ENCODE measurements around the gene GRIA1.

GRIA1 gene

GRCh38 chr5:153659039-153659736 lies 168.7 kb downstream of the GRIA1 start:
- DNase-seq (ENCODE audit: low read depth): no peak

DNA sequence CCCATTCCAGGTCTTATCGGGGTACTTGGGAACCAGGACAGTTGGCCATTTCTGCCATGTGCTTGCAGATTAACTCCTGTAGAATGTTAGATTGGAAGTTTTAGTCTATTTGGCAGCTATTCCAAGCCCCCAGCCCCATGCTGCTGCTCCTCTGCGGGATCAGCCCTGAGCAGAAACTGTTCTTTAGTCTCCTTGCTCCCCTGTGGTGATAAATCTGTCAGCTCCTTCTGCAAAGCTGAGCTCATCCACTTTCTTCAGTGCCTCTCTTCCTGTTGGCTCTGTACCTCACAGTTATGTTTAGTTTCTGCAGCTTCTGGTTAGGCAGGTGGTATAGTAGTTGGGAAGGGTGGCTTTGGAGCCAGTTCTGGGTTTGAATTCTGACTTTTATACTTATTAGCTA lies 170.4 kb downstream of the GRIA1 start:
- DNase-seq (ENCODE audit: low read depth): no peak

- no peak for DNase-seq (ENCODE audit: low read depth)
These were observed 171.4 kb downstream of the GRIA1 start for GRCh38 chr5:153661897-153662296.

DNA sequence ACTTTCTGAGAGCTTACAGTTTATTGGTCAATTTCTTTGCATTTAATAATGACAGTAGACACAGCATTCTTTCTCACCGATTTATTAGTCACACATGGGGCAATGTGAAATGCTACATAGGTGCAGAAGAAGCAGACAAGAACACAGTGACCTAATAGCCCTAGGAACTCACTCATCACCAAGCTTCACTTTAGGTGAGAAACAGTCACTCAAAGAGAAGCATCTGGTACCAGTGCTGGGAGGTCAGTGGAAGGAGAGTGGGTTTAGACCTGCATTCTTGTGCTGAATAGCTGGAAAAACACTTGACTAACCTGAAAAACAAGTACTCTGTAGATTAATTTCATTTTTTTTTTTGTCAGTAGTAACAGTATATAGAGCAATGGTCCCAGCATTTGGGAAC lies 179.6 kb downstream of the GRIA1 start:
- no peak for DNase-seq (ENCODE audit: low read depth)

GRCh38 chr5:153671653-153672346 lies 181.3 kb downstream of the GRIA1 start:
- no peak for DNase-seq (ENCODE audit: low read depth)

DNA sequence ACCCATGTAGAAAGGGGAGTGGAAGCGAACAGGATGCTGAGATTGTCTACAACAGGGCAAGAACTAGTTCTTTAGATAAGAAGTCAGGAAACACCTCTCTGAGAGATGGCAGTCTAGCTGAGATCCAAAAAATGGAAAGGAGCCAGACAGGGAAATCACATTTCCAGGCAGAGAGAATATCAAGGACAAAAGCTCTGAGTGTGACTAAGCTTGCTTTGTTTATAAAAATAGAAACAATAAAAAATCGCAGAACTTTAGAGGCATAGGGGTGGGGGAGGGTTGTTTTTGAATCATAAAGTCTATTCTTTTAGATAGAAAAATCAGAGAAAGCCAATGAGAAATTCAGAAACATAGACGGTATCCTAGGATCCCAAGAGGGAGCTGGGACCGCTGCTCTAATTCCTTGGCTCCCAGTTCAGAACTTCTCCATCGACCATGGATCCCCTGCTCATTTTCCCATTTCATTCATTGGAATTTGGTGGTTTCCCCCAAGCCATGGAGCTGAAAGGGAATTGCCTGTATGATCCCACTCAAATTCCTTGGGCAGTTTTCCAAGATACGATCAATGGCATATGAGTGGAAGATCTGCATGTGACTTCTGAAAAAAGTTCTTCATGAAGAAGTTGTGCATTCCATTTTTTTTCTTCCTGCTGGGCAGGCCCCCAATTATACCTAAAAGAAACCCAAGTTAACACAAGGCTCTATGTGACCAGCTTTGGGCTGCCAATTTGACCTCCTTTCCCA lies 182.0 kb downstream of the GRIA1 start:
- no peak for DNase-seq (ENCODE audit: low read depth)

DNA sequence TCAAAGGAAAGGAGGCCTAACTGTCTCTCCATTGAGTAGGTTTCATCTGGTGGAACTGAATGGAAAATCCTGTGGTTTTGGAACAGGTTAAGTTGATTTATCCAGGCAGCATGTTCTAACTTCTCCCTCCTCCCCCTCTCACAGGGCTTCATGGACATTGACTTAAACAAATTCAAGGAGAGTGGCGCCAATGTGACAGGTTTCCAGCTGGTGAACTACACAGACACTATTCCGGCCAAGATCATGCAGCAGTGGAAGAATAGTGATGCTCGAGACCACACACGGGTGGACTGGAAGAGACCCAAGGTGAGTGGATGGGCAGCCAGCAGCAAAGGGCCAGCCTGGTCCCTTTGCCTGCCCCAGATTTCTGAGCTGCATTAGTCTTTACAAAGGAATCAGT lies 183.9 kb downstream of the GRIA1 start:
- no peak for DNase-seq (ENCODE audit: low read depth)

DNA sequence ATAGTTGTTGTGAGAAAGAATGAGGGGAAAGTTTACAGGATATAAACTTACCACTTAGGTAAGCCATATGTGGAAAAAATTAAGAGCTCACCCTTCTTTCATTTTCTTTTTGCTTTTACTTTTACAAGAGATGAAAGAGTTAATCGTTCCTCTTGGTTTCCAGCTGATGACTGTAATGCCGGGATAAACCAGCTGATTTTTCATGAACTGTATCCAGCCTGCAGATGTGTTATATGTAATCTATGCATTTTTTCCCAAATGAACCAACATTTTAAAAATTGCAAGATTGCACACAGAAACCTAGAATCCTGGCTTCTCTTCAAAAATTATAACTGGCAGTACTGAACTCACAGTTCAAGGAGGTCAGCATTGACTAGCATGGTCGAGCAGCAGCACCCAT lies 185.9 kb downstream of the GRIA1 start:
- DNase-seq (ENCODE audit: low read depth): no peak

- no peak for DNase-seq (ENCODE audit: low read depth)
These were observed 186.4 kb downstream of the GRIA1 start for GRCh38 chr5:153676821-153677220.

DNA sequence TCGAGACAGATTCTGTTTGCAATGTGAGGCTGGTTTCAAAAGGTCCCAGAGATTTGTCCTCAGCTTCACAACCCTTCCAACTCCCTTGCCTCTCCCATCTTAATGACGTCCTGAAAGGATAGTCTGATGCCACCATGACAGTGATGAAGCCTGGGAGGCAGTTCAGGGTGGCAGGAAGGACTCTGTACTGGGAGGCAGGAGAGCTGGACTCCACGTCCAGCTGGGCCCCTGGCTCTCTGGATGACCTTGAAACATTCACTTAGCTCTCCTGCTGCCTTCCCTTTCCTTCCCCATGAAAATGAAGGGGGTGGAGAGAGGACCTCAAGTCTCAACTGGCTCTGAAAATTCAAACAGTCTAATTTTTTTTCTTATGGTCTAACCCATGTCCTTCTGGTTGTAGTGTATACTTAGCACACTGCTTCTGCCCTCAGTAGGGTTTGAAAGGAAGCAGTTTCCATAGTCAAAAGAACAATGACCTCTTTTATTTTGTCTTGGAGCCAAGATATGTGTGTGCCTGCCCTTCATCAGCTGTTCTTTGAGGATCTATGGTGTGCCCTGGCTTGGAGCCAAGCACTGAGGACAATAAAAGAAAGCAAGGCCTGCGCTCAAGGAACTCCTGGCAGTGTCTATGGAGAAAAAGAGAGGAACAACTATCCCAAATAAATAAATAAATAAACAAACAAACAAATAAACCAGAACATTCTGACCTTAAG lies 188.3 kb downstream of the GRIA1 start:
- no peak for DNase-seq (ENCODE audit: low read depth)

DNA sequence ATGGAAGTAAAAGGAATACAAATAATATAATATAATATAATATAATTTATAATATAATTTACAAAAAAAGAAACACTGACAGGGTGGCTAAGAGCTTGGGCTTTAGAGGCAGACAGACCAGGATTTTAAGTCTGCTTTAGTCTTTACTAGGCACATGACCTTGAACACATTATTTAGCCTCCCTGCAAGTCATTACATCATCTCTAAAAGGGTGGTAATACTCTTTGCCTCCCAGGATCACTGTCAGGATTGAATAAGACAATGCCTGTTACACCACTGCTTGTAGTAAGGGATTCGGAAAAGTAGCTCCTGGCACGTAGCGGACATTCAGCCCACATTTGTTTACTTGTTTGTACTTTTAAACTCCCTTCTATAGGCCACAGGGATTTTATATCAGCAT lies 199.8 kb downstream of the GRIA1 start:
- no peak for DNase-seq (ENCODE audit: low read depth)

DNA sequence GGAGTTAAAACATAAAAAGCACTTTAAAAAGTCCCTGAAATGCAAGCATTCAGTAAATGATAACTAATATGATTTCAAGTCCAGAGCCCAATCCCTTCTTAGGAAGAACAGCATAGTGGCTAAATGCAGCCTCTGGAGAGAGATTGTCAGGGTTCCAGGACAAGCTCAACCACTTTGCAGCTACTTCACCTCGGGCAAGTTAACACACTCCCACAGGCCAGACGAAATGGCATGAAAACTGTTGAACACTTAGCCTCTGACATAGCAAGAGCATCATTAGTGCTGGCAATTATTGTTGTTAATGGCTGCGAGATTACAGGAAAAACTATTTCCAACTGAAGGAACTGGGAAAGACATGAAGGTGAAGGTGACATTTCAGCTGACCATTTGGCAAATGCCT lies 205.8 kb downstream of the GRIA1 start:
- no peak for DNase-seq (ENCODE audit: low read depth)

GRCh38 chr5:153699035-153699434 lies 208.6 kb downstream of the GRIA1 start:
- no peak for DNase-seq (ENCODE audit: low read depth)

DNA sequence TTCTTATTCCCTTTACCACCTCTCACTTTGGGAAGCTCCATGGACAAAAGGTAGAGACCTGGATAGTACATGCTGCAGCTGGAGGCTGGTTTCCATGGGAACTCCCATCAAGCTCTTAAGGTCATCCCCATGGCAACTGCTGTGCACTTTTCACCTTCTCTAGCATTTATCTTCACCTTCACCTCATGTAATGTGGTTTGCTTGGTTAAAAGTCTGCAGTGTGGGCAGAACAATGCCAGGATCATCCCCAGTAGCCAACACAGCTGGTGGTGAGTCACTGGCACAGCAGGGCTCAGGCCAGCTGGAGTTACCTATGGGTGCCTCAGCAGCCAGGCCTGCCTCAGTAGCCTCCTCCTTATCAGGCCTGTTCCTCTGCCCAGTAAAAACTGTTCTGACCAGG lies 210.5 kb downstream of the GRIA1 start:
- no peak for DNase-seq (ENCODE audit: low read depth)

- no peak for DNase-seq (ENCODE audit: low read depth)
These were observed 211.8 kb downstream of the GRIA1 start for GRCh38 chr5:153702265-153702664.

DNA sequence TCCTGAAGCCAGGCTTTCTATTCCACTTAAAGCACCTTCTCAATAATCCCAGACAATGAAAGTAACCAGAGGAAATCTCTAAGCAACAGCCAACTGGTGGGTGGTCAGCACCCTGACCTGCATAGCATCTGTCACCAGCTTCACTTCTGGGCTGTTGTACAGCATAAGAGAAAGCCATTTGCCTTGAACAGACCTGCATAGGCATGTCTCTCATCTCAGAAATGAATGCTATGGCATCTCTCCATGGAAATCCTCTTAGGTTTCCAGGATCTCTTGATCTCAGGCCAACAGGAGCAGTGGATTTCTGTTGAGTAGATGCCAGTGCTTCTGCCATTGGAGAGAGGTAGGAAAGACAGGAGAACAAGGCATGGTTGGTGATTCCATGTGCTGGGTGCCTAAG lies 213.6 kb downstream of the GRIA1 start:
- DNase-seq (ENCODE audit: low read depth): no peak

DNA sequence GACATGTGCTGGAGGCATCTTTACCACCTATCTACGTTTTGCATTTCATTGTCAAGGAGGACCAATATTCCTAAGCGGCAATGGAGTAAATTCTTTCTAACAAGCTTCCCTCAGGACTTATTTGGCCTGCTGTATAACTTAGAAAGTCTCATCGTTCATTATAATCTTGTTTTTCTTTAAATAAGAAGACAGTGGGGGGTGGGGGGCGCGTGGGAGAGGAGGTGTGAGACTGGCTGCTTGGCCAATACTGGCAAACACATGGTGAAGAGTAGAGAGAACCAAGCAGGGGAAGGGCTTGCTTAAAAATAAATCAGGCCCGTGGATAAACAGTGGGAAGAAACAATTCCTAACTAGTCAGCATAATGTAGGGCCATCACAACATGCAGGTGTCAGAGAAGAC lies 217.2 kb downstream of the GRIA1 start:
- no peak for DNase-seq (ENCODE audit: low read depth)

GRCh38 chr5:153711755-153712154 lies 221.3 kb downstream of the GRIA1 start:
- DNase-seq (ENCODE audit: low read depth): no peak

DNA sequence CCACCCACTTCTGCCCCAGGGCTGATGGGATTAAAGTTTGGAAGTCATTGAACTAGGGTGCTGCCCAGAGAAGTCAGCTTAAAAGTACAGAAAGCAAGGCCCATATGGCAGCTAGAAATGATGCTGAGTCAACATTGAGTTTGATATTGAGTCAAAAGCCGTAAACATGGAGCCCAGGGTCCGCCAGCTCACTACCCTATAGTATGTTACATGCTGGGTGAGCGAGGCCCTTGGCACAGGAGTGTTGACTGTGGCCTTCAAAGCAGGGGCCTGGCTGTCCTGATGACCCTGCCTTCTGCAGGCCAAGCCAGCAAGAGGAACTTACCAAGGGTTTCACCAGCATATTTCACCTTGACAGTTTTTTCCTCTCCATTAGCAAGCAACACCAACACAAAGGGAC lies 222.5 kb downstream of the GRIA1 start:
- DNase-seq (ENCODE audit: low read depth): no peak

DNA sequence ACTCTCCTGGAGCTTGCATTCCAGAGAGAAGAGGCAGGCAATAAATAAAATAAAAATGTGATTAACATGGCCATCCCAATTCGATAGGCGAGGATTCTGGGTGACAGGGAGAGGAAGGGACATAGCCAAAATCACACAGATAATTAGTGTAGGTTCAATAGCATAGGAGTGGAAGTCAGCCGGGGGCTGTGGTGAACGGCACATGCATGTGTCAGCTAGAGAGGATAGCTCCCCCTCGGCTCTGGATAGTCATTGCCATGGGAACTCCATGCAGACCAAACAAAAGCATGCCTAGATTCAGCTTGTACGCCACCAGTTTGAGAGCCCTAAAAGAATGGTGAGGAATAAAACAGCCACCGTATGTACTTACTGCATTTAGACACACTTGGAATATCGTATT lies 223.5 kb downstream of the GRIA1 start:
- DNase-seq (ENCODE audit: low read depth): no peak

- DNase-seq (ENCODE audit: low read depth): no peak
These were observed 224.3 kb downstream of the GRIA1 start for GRCh38 chr5:153714798-153715197.

GRCh38 chr5:153717287-153717686 lies 226.8 kb downstream of the GRIA1 start:
- DNase-seq (ENCODE audit: low read depth): no peak

DNA sequence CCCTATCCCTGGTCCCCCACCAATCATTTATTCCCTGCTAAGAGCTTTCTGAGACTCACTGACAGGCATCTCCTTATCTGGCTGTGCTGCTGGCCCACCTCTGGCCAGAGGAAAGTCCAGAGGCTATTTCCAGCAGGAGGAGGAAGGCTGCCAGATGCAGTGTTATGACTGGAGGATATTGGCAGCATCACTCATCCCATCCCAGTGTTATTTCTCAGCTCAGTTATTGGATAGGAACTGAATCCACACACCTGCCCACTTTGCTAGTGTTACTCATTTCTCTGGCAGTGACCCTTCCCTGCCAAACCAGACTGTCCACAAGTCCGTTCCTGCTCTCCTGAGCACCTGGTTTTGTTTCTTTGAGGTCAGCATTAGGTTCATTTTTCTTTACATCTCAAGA lies 228.2 kb downstream of the GRIA1 start:
- DNase-seq (ENCODE audit: low read depth): no peak

Measured in activated T-helper 9 cell treated with anti-CD3 and anti-CD28 coated beads, Interleukin-2, amount 50 U/mL, for 16 hours (primary cell).